ENCODE data around the gene SELPLG.
A peak's percentile ranks its signal among the peaks of the same experiment; 100 is the strongest.

Gene SELPLG

DNA sequence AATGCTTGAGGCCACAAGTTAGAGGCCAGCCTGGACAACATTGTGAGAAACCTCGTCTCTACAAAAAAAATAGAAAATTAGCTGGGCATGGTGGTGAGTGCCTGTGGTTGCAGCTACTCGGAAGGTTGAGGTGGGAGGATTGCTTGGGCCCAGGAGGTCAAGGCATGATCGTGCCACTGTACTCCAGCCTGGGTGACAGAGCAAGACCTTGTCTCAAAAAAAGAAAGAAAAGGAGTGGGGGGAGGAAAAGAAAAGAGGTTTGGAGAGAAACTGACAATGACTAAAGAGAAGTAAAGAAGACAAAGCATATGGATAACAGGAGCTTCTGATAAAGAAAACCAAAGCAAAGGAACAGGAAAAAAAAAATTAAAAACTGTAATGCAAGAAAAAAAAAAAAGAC lies 37.4 kb upstream of the SELPLG start:
- no peak for DNase-seq (ENCODE audit: low read depth, low spot score)
- Histone ChIP-seq H3K9ac (ENCODE audit: insufficient read length) (no peak overlapping the region), H3K4me3 (no peak overlapping the region), H3K36me3 (ENCODE audit: insufficient read depth, low read length) (peaks cover 8% of the 10 kb centered on the region; the same call in 1 of the 2 replicates), H3K9me3 (ENCODE audit: low read depth, low read length) (no peaks in the 10 kb centered on the region), H3K27ac (no peak overlapping the region)
- no peak for TF ChIP-seq FOXP2 (optimal IDR thresholded peaks at IDR 0.05; ENCODE audit: control extremely low read depth, extremely low read length, insufficient read depth)

- Histone ChIP-seq H3K4me3 (no peak overlapping the region), H3K9me3 (ENCODE audit: low read depth, low read length) (no peaks in the 10 kb centered on the region), H3K27ac (0 out of 2 replicates have a peak overlapping the region, but pooled peaks have one; percentile 26), H3K36me3 (ENCODE audit: insufficient read depth, low read length) (0 out of 2 replicates have a peak, but pooled peaks cover 3% of the 10 kb centered on the region), H3K9ac (ENCODE audit: insufficient read length) (no peak overlapping the region)
- no peak for DNase-seq (ENCODE audit: low read depth, low spot score)
- no peak for TF ChIP-seq EZH2 (IDR thresholded peaks at IDR 0.05)
- TF ChIP-seq POLR2AphosphoS5 (IDR thresholded peaks at IDR 0.05; ENCODE audit: borderline replicate concordance, low read depth, low read length): no peak
- TF ChIP-seq FOXP2 (optimal IDR thresholded peaks at IDR 0.05; ENCODE audit: control extremely low read depth, extremely low read length, insufficient read depth): no peak
Measured at GRCh38 chr12:108670066-108670631, 36.5 kb upstream of the SELPLG start.

DNA sequence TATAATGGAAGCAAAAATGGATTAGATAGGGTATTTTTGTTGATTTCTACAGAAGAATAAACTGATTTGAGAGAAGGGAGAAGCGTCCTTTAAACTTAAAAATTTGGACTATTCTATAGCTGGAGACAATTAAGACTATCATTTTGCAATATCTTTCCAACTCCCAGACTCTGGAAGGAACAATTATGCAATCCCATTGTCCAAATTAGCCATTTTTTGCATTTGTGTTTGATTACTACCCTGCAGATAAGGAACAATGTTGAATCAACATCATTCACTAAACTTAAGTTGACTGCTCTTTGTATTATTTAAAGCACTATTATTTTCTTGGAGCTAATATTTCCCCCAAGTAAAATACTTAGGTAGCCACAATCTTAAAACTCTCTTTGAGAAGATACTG lies 34.8 kb upstream of the SELPLG start:
- peaks cover 2% of the 10 kb centered on the region; the same call in 1 of the 2 replicates for H3K36me3 ChIP-seq (ENCODE audit: insufficient read depth, low read length)
- no peak for DNase-seq (ENCODE audit: low read depth, low spot score)
- H3K9ac ChIP-seq (ENCODE audit: insufficient read length): no peak overlapping the region
- TF ChIP-seq POLR2AphosphoS5 (IDR thresholded peaks at IDR 0.05; ENCODE audit: borderline replicate concordance, low read depth, low read length) (no peak), EZH2 (IDR thresholded peaks at IDR 0.05) (no peak), FOXP2 (optimal IDR thresholded peaks at IDR 0.05; ENCODE audit: control extremely low read depth, extremely low read length, insufficient read depth) (no peak)
- no peak overlapping the region for H3K4me3 ChIP-seq
- H3K9me3 ChIP-seq (ENCODE audit: low read depth, low read length): no peaks in the 10 kb centered on the region
- peak overlapping the region; percentile 48 for H3K27ac ChIP-seq

DNA sequence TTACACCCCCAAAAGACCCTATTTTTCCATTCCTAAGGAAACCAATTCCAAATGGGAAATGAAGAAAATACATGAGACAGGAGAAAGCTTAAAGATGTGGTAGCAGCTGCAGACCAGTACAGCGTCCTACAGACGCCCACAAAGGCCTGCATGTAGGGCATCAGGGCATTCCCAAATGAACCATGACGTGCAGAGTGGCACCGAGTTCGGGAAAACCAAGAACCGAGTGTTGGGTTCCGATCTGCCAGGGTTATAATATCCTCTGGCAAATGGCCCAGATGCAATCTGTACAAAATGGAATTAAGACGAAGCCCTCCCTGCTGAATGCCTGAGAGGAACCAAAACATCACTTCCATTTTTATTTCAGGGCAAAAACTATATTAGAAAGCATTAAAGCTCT lies 34.4 kb upstream of the SELPLG start:
- no peak overlapping the region for H3K27ac ChIP-seq
- H3K9me3 ChIP-seq (ENCODE audit: low read depth, low read length): no peaks in the 10 kb centered on the region
- TF ChIP-seq POLR2AphosphoS5 (IDR thresholded peaks at IDR 0.05; ENCODE audit: borderline replicate concordance, low read depth, low read length): no peak
- no peak for TF ChIP-seq FOXP2 (optimal IDR thresholded peaks at IDR 0.05; ENCODE audit: control extremely low read depth, extremely low read length, insufficient read depth)
- TF ChIP-seq EZH2 (IDR thresholded peaks at IDR 0.05): no peak
- H3K9ac ChIP-seq (ENCODE audit: insufficient read length): no peak overlapping the region
- DNase-seq (ENCODE audit: low read depth, low spot score): no peak
- H3K36me3 ChIP-seq (ENCODE audit: insufficient read depth, low read length): peaks cover 4% of the 10 kb centered on the region; the same call in 1 of the 2 replicates
- H3K4me3 ChIP-seq: no peak overlapping the region

DNA sequence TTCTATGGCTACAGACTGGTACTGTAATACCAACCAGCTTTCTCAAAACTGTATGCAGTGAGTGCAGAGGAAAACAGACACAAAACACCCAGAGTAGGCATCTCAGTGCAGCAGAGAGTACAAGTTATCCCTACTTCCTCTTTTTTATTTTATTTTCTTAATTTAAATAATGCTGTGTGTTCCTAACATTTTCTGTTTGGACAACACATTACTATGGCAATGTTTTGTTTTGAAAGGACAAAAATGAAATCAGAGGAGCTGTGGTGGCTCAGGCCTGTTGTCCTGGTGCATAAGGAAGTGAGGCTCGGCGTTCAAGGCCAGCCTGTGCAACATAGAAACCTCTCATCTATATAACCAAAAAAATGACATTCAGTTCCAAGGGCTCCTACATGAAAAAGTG lies 33.7 kb upstream of the SELPLG start:
- Histone ChIP-seq H3K4me3 (no peak overlapping the region), H3K27ac (no peak overlapping the region), H3K36me3 (ENCODE audit: insufficient read depth, low read length) (peaks cover 4% of the 10 kb centered on the region; the same call in 1 of the 2 replicates), H3K9ac (ENCODE audit: insufficient read length) (no peak overlapping the region), H3K9me3 (ENCODE audit: low read depth, low read length) (no peaks in the 10 kb centered on the region)
- TF ChIP-seq EZH2 (IDR thresholded peaks at IDR 0.05): no peak
- no peak for TF ChIP-seq FOXP2 (optimal IDR thresholded peaks at IDR 0.05; ENCODE audit: control extremely low read depth, extremely low read length, insufficient read depth)
- TF ChIP-seq POLR2AphosphoS5 (IDR thresholded peaks at IDR 0.05; ENCODE audit: borderline replicate concordance, low read depth, low read length): no peak
- DNase-seq (ENCODE audit: low read depth, low spot score): no peak

GRCh38 chr12:108666401-108666881 lies 32.7 kb upstream of the SELPLG start:
- H3K27ac ChIP-seq: peak overlapping the region; percentile 64; the same call in 1 of the 2 replicates
- no peaks in the 10 kb centered on the region for H3K9me3 ChIP-seq (ENCODE audit: low read depth, low read length)
- TF ChIP-seq EZH2 (IDR thresholded peaks at IDR 0.05) (no peak), POLR2AphosphoS5 (IDR thresholded peaks at IDR 0.05; ENCODE audit: borderline replicate concordance, low read depth, low read length) (no peak), FOXP2 (optimal IDR thresholded peaks at IDR 0.05; ENCODE audit: control extremely low read depth, extremely low read length, insufficient read depth) (no peak)
- no peak overlapping the region for H3K9ac ChIP-seq (ENCODE audit: insufficient read length)
- no peak overlapping the region for H3K4me3 ChIP-seq
- peaks cover 10% of the 10 kb centered on the region for H3K36me3 ChIP-seq (ENCODE audit: insufficient read depth, low read length)
- DNase-seq (ENCODE audit: low read depth, low spot score): no peak

GRCh38 chr12:108665608-108666202 lies 32.0 kb upstream of the SELPLG start:
- Histone ChIP-seq H3K9ac (ENCODE audit: insufficient read length) (peak overlapping the region; percentile 39), H3K4me3 (no peak overlapping the region), H3K27ac (peak overlapping the region; percentile 64; the same call in 1 of the 2 replicates), H3K36me3 (ENCODE audit: insufficient read depth, low read length) (peaks cover 10% of the 10 kb centered on the region), H3K9me3 (ENCODE audit: low read depth, low read length) (no peaks in the 10 kb centered on the region)
- DNase-seq (ENCODE audit: low read depth, low spot score): no peak
- TF ChIP-seq POLR2AphosphoS5 (IDR thresholded peaks at IDR 0.05; ENCODE audit: borderline replicate concordance, low read depth, low read length) (no peak), FOXP2 (optimal IDR thresholded peaks at IDR 0.05; ENCODE audit: control extremely low read depth, extremely low read length, insufficient read depth) (no peak), EZH2 (IDR thresholded peaks at IDR 0.05) (no peak)

GRCh38 chr12:108664338-108665258 lies 30.9 kb upstream of the SELPLG start:
- TF ChIP-seq POLR2AphosphoS5 (IDR thresholded peaks at IDR 0.05; ENCODE audit: borderline replicate concordance, low read depth, low read length) (no peak), EZH2 (IDR thresholded peaks at IDR 0.05) (no peak), FOXP2 (optimal IDR thresholded peaks at IDR 0.05; ENCODE audit: control extremely low read depth, extremely low read length, insufficient read depth) (no peak)
- H3K36me3 ChIP-seq (ENCODE audit: insufficient read depth, low read length): peaks cover 13% of the 10 kb centered on the region
- DNase-seq (ENCODE audit: low read depth, low spot score): peak; percentile 88
- H3K9ac ChIP-seq (ENCODE audit: insufficient read length): no peak overlapping the region
- H3K4me3 ChIP-seq: no peak overlapping the region
- peak overlapping the region; percentile 66; the same call in 1 of the 2 replicates for H3K27ac ChIP-seq
- no peaks in the 10 kb centered on the region for H3K9me3 ChIP-seq (ENCODE audit: low read depth, low read length)

Measured in SK-N-MC (cell line).